ENCODE measurements around the gene FITM2. TPM values are rescaled to one million over a fixed set of nuclear protein-coding genes. Genes with fewer than 3 reads are reported as not detected.

Gene FITM2
- total and polyA plus RNA-seq, 2 experiments from 2014 or later = 4.6 to 6.7 TPM

GRCh38 chr20:44264287-44264686, 46.7 kb downstream of the FITM2 start:
- H3K79me2 ChIP-seq = no peaks in the 10 kb centered on the region
- TF ChIP-seq EZH2 (IDR thresholded peaks at IDR 0.05; ENCODE audit: borderline replicate concordance) (no peak), EZH2phosphoT487 (IDR thresholded peaks at IDR 0.05; ENCODE audit: low read depth, severe bottlenecking, unreplicated experiment) (no peak), CTCF (IDR thresholded peaks at IDR 0.05; ENCODE audit: poor library complexity) (no peak)
- no peaks in the 10 kb centered on the region for H4K20me1 ChIP-seq (ENCODE audit: insufficient read depth, poor library complexity, severe bottlenecking)
- H3K27me3 ChIP-seq = no peaks in the 10 kb centered on the region
- 72% methylated on average over 5 of the region's 5 CpGs for WGBS (ENCODE audit: low lambda C conversion rate, missing lambda C conversion rate)
- no peak overlapping the region for H3K27ac ChIP-seq
- H3K36me3 ChIP-seq (replicated peaks; ENCODE audit: insufficient read depth, low read depth) = no peaks in the 10 kb centered on the region
- no peak overlapping the region for H2AFZ ChIP-seq
- H3K4me2 ChIP-seq = no peak overlapping the region
- no peaks in the 10 kb centered on the region for H3K9me3 ChIP-seq (ENCODE audit: low read depth)
- no peaks in the 10 kb centered on the region for H3K4me1 ChIP-seq (ENCODE audit: insufficient read depth)
- DNase-seq (ENCODE audit: low spot score) = peak; percentile 19
- no peaks in the 10 kb centered on the region for H3K9me2 ChIP-seq (replicated peaks; ENCODE audit: insufficient read depth)
- H3K4me3 ChIP-seq = no peak overlapping the region

DNA sequence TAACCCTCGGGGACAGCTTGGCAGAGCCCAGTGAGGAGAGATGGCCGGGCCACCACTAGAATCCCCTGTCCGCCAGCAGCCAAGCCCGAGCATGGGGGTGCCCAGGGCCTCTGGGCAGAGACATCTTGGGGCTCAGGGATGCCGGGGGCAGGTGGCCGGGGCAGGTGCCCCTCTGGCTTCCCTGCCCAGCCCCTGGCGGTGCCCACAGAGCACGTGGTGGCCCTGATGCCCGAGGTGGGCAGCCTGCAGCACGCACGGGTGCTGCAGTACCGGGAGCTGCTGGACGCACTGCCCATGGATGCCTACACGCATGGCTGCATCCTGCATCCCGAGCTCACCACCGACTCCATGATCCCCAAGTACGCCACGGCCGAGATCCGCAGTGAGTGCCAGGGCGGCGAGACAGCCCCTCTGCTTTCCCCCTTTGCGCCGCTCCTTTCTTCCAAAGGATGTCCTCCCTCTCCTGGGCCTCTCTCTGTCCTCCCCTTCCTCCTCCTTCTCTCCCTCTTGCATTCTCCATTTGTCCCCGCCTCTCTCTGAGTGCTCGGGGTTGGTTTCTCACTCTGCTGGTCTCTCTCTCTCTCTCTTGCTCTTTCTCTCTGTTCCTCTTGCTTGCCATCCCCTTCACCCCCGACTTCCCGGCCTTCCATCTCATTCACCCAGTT, 52.6 kb downstream of the FITM2 start:
- no peaks in the 10 kb centered on the region for H3K79me2 ChIP-seq
- no peaks in the 10 kb centered on the region for H3K36me3 ChIP-seq (replicated peaks; ENCODE audit: insufficient read depth, low read depth)
- H3K9me2 ChIP-seq (replicated peaks; ENCODE audit: insufficient read depth) = no peaks in the 10 kb centered on the region
- no peaks in the 10 kb centered on the region for H4K20me1 ChIP-seq (ENCODE audit: insufficient read depth, poor library complexity, severe bottlenecking)
- WGBS (ENCODE audit: low lambda C conversion rate, missing lambda C conversion rate) = 94% methylated on average over 26 of the region's 28 CpGs
- H2AFZ ChIP-seq = no peak overlapping the region
- no peak overlapping the region for H3K4me2 ChIP-seq
- H3K27ac ChIP-seq = no peak overlapping the region
- H3K9me3 ChIP-seq (ENCODE audit: low read depth) = no peaks in the 10 kb centered on the region
- no peaks in the 10 kb centered on the region for H3K4me1 ChIP-seq (ENCODE audit: insufficient read depth)
- H3K4me3 ChIP-seq = no peak overlapping the region
- H3K27me3 ChIP-seq = no peaks in the 10 kb centered on the region
- no peak for DNase-seq (ENCODE audit: low spot score)
- no peak for TF ChIP-seq EZH2phosphoT487 (IDR thresholded peaks at IDR 0.05; ENCODE audit: low read depth, severe bottlenecking, unreplicated experiment)
- TF ChIP-seq EZH2 (IDR thresholded peaks at IDR 0.05; ENCODE audit: borderline replicate concordance) = no peak
- no peak for TF ChIP-seq CTCF (IDR thresholded peaks at IDR 0.05; ENCODE audit: poor library complexity)

DNA sequence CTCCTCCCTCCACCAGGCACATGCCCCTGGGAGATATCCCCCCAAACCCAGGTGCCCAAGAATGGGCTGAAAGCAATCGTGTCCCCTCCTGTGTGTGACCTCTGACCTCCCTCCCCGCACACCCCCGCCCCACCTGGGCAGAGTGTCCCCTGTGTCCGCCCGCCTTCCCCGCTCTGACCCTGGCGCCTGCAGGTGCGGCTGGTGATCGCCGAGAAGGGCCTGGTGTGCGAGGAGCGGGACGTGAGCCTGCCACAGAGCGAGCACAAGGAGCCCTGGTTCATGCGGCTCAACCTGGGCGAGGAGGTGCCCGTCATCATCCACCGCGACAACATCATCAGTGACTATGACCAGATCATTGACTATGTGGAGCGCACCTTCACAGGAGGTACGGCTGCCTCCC, 54.0 kb downstream of the FITM2 start:
- Histone ChIP-seq H3K36me3 (replicated peaks; ENCODE audit: insufficient read depth, low read depth) (no peaks in the 10 kb centered on the region), H3K79me2 (no peaks in the 10 kb centered on the region), H3K4me2 (no peak overlapping the region), H3K27me3 (no peaks in the 10 kb centered on the region), H3K27ac (no peak overlapping the region), H3K9me3 (ENCODE audit: low read depth) (no peaks in the 10 kb centered on the region), H4K20me1 (ENCODE audit: insufficient read depth, poor library complexity, severe bottlenecking) (no peaks in the 10 kb centered on the region), H3K9me2 (replicated peaks; ENCODE audit: insufficient read depth) (no peaks in the 10 kb centered on the region), H3K4me3 (no peak overlapping the region), H3K4me1 (ENCODE audit: insufficient read depth) (no peaks in the 10 kb centered on the region), H2AFZ (no peak overlapping the region)
- TF ChIP-seq EZH2 (IDR thresholded peaks at IDR 0.05; ENCODE audit: borderline replicate concordance) = no peak
- no peak for TF ChIP-seq CTCF (IDR thresholded peaks at IDR 0.05; ENCODE audit: poor library complexity)
- no peak for TF ChIP-seq EZH2phosphoT487 (IDR thresholded peaks at IDR 0.05; ENCODE audit: low read depth, severe bottlenecking, unreplicated experiment)
- 93% methylated on average over 19 of the region's 21 CpGs for WGBS (ENCODE audit: low lambda C conversion rate, missing lambda C conversion rate)
- no peak for DNase-seq (ENCODE audit: low spot score)

Data from hepatocyte (in vitro differentiated cells).